ENCODE results near the gene GRAP2.
"Not testable (repeated sequence)": the region's sequence is repeated elsewhere in the genome, so short reads cannot be mapped to it uniquely, and the experiment has no call there.

GRAP2 gene

GRCh38 chr22:39967103-39967829 is 66.4 kb downstream of the GRAP2 start:
- DNase-seq (ENCODE audit: low read depth), result no peak

GRCh38 chr22:39967996-39968972 is 67.4 kb downstream of the GRAP2 start:
- no peak for DNase-seq (ENCODE audit: low read depth)

- no peak for DNase-seq (ENCODE audit: low read depth)
Observed at GRCh38 chr22:39970742-39971141, 69.9 kb downstream of the GRAP2 start.

GRCh38 chr22:39972641-39973040 is 71.8 kb downstream of the GRAP2 start:
- no peak for DNase-seq (ENCODE audit: low read depth)

- DNase-seq (ENCODE audit: low read depth), result no peak
Observed at GRCh38 chr22:39973656-39974055, 72.8 kb downstream of the GRAP2 start.

GRCh38 chr22:39974065-39974464 is 73.2 kb downstream of the GRAP2 start:
- DNase-seq (ENCODE audit: low read depth), result no peak

GRCh38 chr22:39979048-39979447 is 78.2 kb downstream of the GRAP2 start:
- no peak for DNase-seq (ENCODE audit: low read depth)

- DNase-seq (ENCODE audit: low read depth), result no peak
Observed at GRCh38 chr22:39979458-39979857, 78.6 kb downstream of the GRAP2 start.

- DNase-seq (ENCODE audit: low read depth), result no peak
Observed at GRCh38 chr22:39980596-39980995, 79.7 kb downstream of the GRAP2 start.

- no peak for DNase-seq (ENCODE audit: low read depth)
Observed at GRCh38 chr22:39983346-39983745, 82.5 kb downstream of the GRAP2 start.

GRCh38 chr22:39984006-39984405 is 83.1 kb downstream of the GRAP2 start:
- DNase-seq (ENCODE audit: low read depth), result no peak

- no peak for DNase-seq (ENCODE audit: low read depth)
Observed at GRCh38 chr22:39984746-39985145, 83.9 kb downstream of the GRAP2 start.

GRCh38 chr22:39985383-39986035 is 84.6 kb downstream of the GRAP2 start:
- no peak for DNase-seq (ENCODE audit: low read depth)

- no peak for DNase-seq (ENCODE audit: low read depth)
Observed at GRCh38 chr22:39988386-39989114, 87.7 kb downstream of the GRAP2 start.

GRCh38 chr22:39989633-39990032 is 88.7 kb downstream of the GRAP2 start:
- no peak for DNase-seq (ENCODE audit: low read depth)

GRCh38 chr22:39990686-39991085 is 89.8 kb downstream of the GRAP2 start:
- no peak for DNase-seq (ENCODE audit: low read depth)

GRCh38 chr22:39991159-39991860 is 90.4 kb downstream of the GRAP2 start:
- DNase-seq (ENCODE audit: low read depth), result no peak

GRCh38 chr22:39992088-39992826 is 91.4 kb downstream of the GRAP2 start:
- no peak for DNase-seq (ENCODE audit: low read depth)

GRCh38 chr22:39992894-39993293 is 92.0 kb downstream of the GRAP2 start:
- DNase-seq (ENCODE audit: low read depth), result not testable (repeated sequence)

GRCh38 chr22:39994041-39994565 is 93.2 kb downstream of the GRAP2 start:
- DNase-seq (ENCODE audit: low read depth), result peak; percentile 51
